Measurements from ENCODE around the gene THAP12. TPM values are rescaled to one million over a fixed set of nuclear protein-coding genes. Genes with fewer than 3 reads are reported as not detected.

The THAP12 gene, protein sequence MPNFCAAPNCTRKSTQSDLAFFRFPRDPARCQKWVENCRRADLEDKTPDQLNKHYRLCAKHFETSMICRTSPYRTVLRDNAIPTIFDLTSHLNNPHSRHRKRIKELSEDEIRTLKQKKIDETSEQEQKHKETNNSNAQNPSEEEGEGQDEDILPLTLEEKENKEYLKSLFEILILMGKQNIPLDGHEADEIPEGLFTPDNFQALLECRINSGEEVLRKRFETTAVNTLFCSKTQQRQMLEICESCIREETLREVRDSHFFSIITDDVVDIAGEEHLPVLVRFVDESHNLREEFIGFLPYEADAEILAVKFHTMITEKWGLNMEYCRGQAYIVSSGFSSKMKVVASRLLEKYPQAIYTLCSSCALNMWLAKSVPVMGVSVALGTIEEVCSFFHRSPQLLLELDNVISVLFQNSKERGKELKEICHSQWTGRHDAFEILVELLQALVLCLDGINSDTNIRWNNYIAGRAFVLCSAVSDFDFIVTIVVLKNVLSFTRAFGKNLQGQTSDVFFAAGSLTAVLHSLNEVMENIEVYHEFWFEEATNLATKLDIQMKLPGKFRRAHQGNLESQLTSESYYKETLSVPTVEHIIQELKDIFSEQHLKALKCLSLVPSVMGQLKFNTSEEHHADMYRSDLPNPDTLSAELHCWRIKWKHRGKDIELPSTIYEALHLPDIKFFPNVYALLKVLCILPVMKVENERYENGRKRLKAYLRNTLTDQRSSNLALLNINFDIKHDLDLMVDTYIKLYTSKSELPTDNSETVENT
- 42.5 and 43.0 TPM in 2 replicates for total RNA-seq (2021)
- long read RNA-seq, partial matches to known transcripts = 1 of 11 reads
- long read RNA-seq, other reads (novel, unspliced or antisense) = 4 of 11 reads

DNA sequence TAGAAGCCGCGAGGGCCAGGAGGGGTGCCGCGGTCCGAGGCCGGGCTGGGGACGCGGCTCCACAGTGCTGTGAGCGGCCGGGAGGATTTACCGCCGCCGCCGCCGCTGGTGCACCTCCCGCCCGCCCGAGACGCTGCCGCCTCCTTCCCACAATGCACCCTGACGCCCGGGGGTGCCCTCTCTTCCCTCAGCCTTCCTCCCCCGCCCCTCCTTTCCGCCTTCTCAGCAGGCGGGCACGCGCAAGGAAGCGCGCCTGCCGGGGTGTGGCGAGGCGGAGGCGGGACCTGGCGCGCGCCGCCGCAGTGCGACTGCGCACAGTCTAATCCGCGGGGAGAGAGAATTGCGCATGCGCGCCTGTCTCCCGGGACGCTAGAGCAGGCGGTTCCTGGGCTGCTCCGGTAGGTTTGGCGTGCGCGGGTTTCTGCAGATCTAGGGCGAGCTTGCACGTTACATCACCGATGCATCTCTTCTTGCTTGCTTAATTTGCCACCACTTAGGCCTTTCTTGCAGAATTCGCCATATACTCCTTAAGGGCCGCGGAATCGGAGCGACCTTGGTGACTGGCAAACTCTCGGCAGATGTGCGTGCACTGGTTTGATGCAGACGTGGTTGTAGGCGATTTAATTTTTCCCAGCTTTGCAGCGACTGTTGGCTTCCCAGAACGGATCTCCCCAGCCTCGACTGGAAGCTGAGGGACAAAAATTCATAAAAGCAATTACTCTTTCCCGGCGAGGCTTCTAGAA is at the start of gene THAP12, which contains the start of gene GVQW3:
Gene THAP12, minus strand, starts transcription at position 156 of the 743 bp plus-strand sequence. CDS start 296 bp downstream, outside the sequence.
Gene GVQW3, plus strand, starts transcription at position 347 of the 743 bp plus-strand sequence. CDS start 506 bp downstream, outside the sequence.
- peaks cover 2% of the 10 kb centered on the region; the same call in 1 of the 2 replicates for H3K27me3 Mint-ChIP-seq (ENCODE audit: low read depth)
- TF ChIP-seq, protein P1, sequence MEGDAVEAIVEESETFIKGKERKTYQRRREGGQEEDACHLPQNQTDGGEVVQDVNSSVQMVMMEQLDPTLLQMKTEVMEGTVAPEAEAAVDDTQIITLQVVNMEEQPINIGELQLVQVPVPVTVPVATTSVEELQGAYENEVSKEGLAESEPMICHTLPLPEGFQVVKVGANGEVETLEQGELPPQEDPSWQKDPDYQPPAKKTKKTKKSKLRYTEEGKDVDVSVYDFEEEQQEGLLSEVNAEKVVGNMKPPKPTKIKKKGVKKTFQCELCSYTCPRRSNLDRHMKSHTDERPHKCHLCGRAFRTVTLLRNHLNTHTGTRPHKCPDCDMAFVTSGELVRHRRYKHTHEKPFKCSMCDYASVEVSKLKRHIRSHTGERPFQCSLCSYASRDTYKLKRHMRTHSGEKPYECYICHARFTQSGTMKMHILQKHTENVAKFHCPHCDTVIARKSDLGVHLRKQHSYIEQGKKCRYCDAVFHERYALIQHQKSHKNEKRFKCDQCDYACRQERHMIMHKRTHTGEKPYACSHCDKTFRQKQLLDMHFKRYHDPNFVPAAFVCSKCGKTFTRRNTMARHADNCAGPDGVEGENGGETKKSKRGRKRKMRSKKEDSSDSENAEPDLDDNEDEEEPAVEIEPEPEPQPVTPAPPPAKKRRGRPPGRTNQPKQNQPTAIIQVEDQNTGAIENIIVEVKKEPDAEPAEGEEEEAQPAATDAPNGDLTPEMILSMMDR (conservative IDR thresholded peaks at IDR 0.05) = peak; percentile 28; the same call in 2 of the 3 replicates
- peaks cover 0 to 12% (median 8%) of the 10 kb centered on the region in 3 experiments; a peak in 4 of 7 replicates for H3K36me3 Mint-ChIP-seq (ENCODE audit: insufficient read depth in 1 of 3, low read depth in 3 of 3)
- H4K20me1 ChIP-seq (ENCODE audit: control insufficient read depth, insufficient read depth, insufficient read length) = no peaks in the 10 kb centered on the region
- no peak within 1 kb of the TSS for H4K8ac ChIP-seq (replicated peaks; ENCODE audit: insufficient read length, low read depth, low read length)
- no peaks in the 10 kb centered on the region for H3K27me3 ChIP-seq (ENCODE audit: insufficient read depth, low read length)
- H2BK15ac ChIP-seq (ENCODE audit: low read depth, low read length) = no peak within 1 kb of the TSS
- no peak within 1 kb of the TSS for H3K4ac ChIP-seq (ENCODE audit: low read depth, low read length)
- no peak within 1 kb of the TSS for H2BK120ac ChIP-seq (ENCODE audit: low read depth, low read length, poor library complexity, severe bottlenecking)
- no peaks in the 10 kb centered on the region for H3K9me3 ChIP-seq (ENCODE audit: control insufficient read depth, low read depth, low read length)
- peak within 1 kb of the TSS; percentile 94 for H3K4me2 ChIP-seq (ENCODE audit: insufficient read depth, insufficient read length, low read length)
- H3K4me1 Mint-ChIP-seq = peaks cover 36% of the 10 kb centered on the region in 2 experiments
- no peak within 1 kb of the TSS for H2AFZ ChIP-seq (ENCODE audit: low read length)
- H2AK5ac ChIP-seq (ENCODE audit: insufficient read length, low read length) = no peak within 1 kb of the TSS
- H4K5ac ChIP-seq (ENCODE audit: insufficient read length, low read depth, low read length) = no peak within 1 kb of the TSS
- peak within 1 kb of the TSS; percentile 2 to 95 (median 57); a peak in 5 of 7 replicates for H3K27ac Mint-ChIP-seq
- DNase-seq = peak; percentile 97
- H3K9me3 Mint-ChIP-seq = no peaks in the 10 kb centered on the region
- H3K79me2 ChIP-seq (ENCODE audit: insufficient read depth, low read length) = peaks cover 18% of the 10 kb centered on the region; the same call in 1 of the 2 replicates
- H3K79me1 ChIP-seq (ENCODE audit: insufficient read depth, low read depth, low read length, poor library complexity, severe bottlenecking) = peaks cover 4% of the 10 kb centered on the region
- peaks cover 12% of the 10 kb centered on the region; the same call in 1 of the 2 replicates for H3K4me1 ChIP-seq (ENCODE audit: insufficient read depth, low read length)
- no peak within 1 kb of the TSS for H3T11ph ChIP-seq (ENCODE audit: low read length)
- no peak within 1 kb of the TSS for H2BK12ac ChIP-seq (ENCODE audit: insufficient read length, low read depth, low read length)
- WGBS (ENCODE audit: extremely low coverage, insufficient read length, low lambda C conversion rate) = no CpG with 5 or more reads among the region's 69 CpGs
- H4K91ac ChIP-seq (ENCODE audit: insufficient read length, low read depth, low read length) = no peak within 1 kb of the TSS
- peaks cover 11% of the 10 kb centered on the region for H3K23me2 ChIP-seq (ENCODE audit: insufficient read length, low read depth, low read length, poor library complexity, severe bottlenecking)
- H3K9ac ChIP-seq (ENCODE audit: extremely low read depth, insufficient read length, low read length) = peak within 1 kb of the TSS; percentile 73
- H2BK5ac ChIP-seq (ENCODE audit: insufficient read length, low read length) = no peak within 1 kb of the TSS
- H3K14ac ChIP-seq (ENCODE audit: insufficient read depth, low read length) = peak within 1 kb of the TSS; percentile 65; the same call in 1 of the 2 replicates
- H3K4me3 Mint-ChIP-seq = peak within 1 kb of the TSS; percentile 92 to 93
- H3K23ac ChIP-seq (ENCODE audit: insufficient read length, low read depth, low read length) = no peak within 1 kb of the TSS
- H3K56ac ChIP-seq (ENCODE audit: insufficient read length, low read depth, low read length) = no peak within 1 kb of the TSS
- no peak within 1 kb of the TSS for H2BK20ac ChIP-seq (ENCODE audit: low read depth, low read length, poor library complexity, severe bottlenecking)
- no peak within 1 kb of the TSS for H3K18ac ChIP-seq (ENCODE audit: insufficient read length, low read depth, low read length)
- no peak within 1 kb of the TSS for H3K27ac ChIP-seq (ENCODE audit: insufficient read length, low read depth, low read length)
